GM12801 (cell line): ENCODE results near the gene OR52K2.

Source experiments
- TF ChIP-seq, protein P1 (sequence below): IDR thresholded peaks from one replicate; pipeline ENCODE4 v1.5.1; 2011; ENCODE audit warnings: control low read depth; ENCODE audit not compliant: insufficient read length; ENCODE audit errors: extremely low read depth

Gene OR52K2

GRCh38 chr11:4482445-4482844 lies 33.4 kb downstream of the OR52K2 start, which contains the start of gene OR52K1:
Gene OR52K1, plus strand, starts transcription at chr11:4482646. Its CDS starts 6,255 bp downstream, at chr11:4488901.
- TF ChIP-seq, protein P1, sequence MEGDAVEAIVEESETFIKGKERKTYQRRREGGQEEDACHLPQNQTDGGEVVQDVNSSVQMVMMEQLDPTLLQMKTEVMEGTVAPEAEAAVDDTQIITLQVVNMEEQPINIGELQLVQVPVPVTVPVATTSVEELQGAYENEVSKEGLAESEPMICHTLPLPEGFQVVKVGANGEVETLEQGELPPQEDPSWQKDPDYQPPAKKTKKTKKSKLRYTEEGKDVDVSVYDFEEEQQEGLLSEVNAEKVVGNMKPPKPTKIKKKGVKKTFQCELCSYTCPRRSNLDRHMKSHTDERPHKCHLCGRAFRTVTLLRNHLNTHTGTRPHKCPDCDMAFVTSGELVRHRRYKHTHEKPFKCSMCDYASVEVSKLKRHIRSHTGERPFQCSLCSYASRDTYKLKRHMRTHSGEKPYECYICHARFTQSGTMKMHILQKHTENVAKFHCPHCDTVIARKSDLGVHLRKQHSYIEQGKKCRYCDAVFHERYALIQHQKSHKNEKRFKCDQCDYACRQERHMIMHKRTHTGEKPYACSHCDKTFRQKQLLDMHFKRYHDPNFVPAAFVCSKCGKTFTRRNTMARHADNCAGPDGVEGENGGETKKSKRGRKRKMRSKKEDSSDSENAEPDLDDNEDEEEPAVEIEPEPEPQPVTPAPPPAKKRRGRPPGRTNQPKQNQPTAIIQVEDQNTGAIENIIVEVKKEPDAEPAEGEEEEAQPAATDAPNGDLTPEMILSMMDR, result no peak

DNA sequence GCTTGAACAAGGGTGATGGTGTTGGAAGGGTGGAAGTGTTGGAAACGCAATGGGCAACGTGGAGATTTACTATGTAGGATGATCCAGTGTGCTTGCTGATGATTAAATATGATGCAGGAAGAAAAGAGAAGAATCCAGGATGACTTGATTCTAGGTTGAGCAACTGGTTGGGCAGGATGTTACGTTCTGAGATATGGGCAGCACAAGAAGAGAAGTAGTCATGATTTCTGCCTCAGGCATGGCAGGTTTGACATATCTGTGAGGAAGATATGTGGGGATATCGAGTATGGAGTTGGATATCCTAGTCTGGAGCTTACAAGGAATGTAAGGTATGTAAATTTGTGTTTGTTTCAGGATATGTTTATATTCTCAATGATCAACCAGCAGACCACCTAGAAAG lies 35.2 kb downstream of the OR52K2 start:
- TF ChIP-seq, protein P1, result no peak

GRCh38 chr11:4491878-4492606 lies 42.9 kb downstream of the OR52K2 start:
- TF ChIP-seq, protein P1, result no peak

DNA sequence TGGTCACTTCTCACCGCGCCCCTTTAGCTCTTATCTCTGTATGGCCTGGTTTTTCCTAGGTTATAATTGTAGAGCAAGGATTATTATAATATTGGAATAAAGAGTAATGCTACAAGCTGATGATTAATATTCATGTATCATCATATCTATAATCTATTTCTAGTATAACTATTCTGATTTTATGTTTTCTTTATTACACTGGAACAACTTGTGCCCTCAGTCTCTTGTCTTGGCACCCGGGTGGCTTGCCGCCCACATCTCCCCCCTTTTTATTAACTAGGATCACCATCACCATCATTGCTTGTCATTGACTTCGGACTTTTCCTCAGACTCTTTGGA lies 44.4 kb downstream of the OR52K2 start:
- TF ChIP-seq, protein P1, result no peak

DNA sequence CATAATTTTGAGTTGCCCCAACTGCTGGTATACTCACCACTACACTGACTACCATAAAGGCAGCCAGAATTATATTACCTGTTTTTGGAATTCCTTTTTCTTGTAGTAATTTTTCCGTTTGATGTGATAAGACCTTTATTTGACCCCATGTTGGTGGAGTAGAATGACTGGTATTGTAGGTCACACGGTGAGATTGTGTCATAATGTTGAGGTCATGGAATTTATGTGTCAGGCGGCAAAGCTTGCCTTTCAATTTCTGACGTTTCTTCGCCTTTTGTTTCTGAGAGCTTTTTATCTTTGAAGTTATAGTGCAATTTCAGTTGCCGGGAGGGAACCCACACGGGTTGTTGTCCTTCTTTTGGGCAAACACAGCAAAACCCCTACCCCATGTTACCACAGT lies 46.4 kb downstream of the OR52K2 start:
- TF ChIP-seq, protein P1, result no peak

DNA sequence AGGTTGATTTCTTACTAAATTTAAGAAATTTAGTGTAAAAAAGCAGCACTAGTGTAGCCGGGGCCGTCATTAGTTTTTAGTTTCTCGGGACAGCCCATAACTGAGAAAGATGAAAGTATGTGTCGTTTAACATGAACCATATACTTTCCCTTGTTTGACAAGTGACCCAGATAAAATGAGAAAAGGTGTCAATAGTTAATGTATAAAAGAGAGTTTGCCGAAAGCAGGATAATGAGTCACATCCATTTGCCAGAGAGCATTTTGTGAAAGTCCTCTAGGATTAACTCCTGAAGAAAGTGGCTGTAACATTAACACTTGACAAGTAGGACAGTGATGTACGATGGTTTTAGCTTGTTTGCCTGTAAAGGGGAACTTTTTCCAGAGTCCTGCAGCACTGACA lies 46.9 kb downstream of the OR52K2 start:
- TF ChIP-seq, protein P1, result no peak

GRCh38 chr11:4496557-4497248 lies 47.6 kb downstream of the OR52K2 start:
- TF ChIP-seq, protein P1, result no peak
